Ectodermal cell (in vitro differentiated cells): ENCODE measurements around the gene NR6A1.

ENCODE experiments used
- H3K27ac ChIP-seq: 2 replicates; pipeline ENCODE4 v1.7.0; 2013; ENCODE audit warnings: mild to moderate bottlenecking, low read depth, low read length; ENCODE audit not compliant: insufficient read depth, poor library complexity, severe bottlenecking
- H3K27me3 ChIP-seq: 2 replicates; pipeline ENCODE4 v1.7.0; 2013; ENCODE audit warnings: mild to moderate bottlenecking, low read length; ENCODE audit not compliant: insufficient read depth, control insufficient read depth, poor library complexity, severe bottlenecking
- H3K36me3 ChIP-seq: one replicate; pipeline ENCODE4 v1.7.0; 2013; ENCODE audit warnings: low read length; ENCODE audit not compliant: control insufficient read depth, insufficient read depth
- H3K4me1 ChIP-seq: one replicate; pipeline ENCODE4 v1.7.0; 2013; ENCODE audit warnings: low read length; ENCODE audit not compliant: control insufficient read depth, insufficient read depth
- H3K4me3 ChIP-seq: 2 replicates; pipeline ENCODE4 v1.7.0; 2013; ENCODE audit warnings: low read depth, low read length, control low read depth; ENCODE audit not compliant: insufficient read depth
- H3K9me3 ChIP-seq: 2 replicates; pipeline ENCODE4 v1.7.0; 2013; ENCODE audit warnings: mild to moderate bottlenecking, low read length, moderate library complexity; ENCODE audit not compliant: control insufficient read depth
- WGBS, 2 experiments: methylation state at CpG; one replicate each; pipeline ENCODE4 v1.1.7; 2013; ENCODE audit warnings: missing lambda C conversion rate in 2 of 2; 5-methylcytosine and 5-hydroxymethylcytosine counted together

NR6A1 gene

GRCh38 chr9:124673063-124673462, 98.0 kb downstream of the NR6A1 start:
- peaks cover 3% of the 10 kb centered on the region for H3K9me3 ChIP-seq
- no peaks in the 10 kb centered on the region for H3K36me3 ChIP-seq
- no peak overlapping the region for H3K27ac ChIP-seq
- no peaks in the 10 kb centered on the region for H3K27me3 ChIP-seq
- WGBS, 2 experiments: 88 to 97% methylated on average over 3 of the region's 3 CpGs
- H3K4me1 ChIP-seq: no peaks in the 10 kb centered on the region
- no peak overlapping the region for H3K4me3 ChIP-seq

DNA sequence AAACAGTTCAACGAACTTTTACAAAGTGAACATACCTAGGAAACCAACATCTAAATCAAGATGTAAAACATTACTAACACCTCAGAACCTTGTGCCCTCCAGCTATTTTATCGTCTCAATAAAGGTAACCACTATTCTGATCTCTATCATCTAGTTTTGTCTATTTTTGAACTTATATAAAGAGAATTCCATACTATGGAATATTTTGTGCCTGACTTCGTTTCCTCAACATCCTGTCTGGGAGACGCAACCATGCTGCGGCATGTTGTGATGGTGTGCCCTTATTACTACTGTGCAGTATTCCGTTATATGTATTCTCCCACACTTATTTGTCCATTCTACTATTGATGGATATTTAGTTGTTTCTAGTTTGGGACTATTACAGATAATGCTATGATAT, 99.2 kb downstream of the NR6A1 start:
- 83 to 92% methylated on average over 4 to 5 of the region's 6 CpGs for WGBS, 2 experiments
- Histone ChIP-seq H3K27ac (no peak overlapping the region), H3K9me3 (peaks cover 3% of the 10 kb centered on the region), H3K36me3 (no peaks in the 10 kb centered on the region), H3K4me1 (no peaks in the 10 kb centered on the region), H3K27me3 (no peaks in the 10 kb centered on the region), H3K4me3 (no peak overlapping the region)

GRCh38 chr9:124666642-124667041, 104.5 kb downstream of the NR6A1 start:
- no peaks in the 10 kb centered on the region for H3K27me3 ChIP-seq
- no peak overlapping the region for H3K27ac ChIP-seq
- no peaks in the 10 kb centered on the region for H3K36me3 ChIP-seq
- peaks cover under 1% of the 10 kb centered on the region for H3K9me3 ChIP-seq
- 94 to 97% methylated on average over 5 of the region's 5 CpGs for WGBS, 2 experiments
- H3K4me1 ChIP-seq: peaks cover under 1% of the 10 kb centered on the region
- H3K4me3 ChIP-seq: no peak overlapping the region

DNA sequence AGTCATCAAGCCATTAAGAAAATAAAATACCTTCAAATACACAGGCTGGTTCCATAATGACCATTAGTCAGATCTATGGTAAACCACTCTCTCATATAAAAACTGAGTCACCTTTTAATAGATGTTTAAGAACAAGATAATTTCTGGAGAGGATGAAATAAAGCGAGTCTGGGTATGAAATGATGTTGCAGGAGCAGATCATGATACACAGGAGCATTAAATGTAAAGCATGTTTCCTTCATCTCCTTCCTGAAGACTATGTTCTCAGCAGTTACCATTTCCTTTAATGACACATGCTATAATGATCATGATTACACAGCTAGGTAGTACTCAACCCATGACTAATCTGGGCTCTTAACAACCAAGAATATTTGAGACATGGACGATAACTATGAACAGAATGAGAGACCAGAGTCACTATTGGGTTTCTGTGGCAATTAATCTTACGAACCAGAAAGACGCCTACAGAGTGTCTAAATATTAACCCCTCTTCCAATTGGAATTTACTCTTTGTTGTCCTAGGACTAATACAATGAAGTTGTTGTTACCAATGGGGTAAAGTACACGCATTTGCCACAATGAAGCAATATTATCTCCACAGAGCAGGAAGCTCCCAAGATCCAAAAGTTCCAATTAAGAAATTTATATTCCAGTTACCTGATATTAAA, 105.6 kb downstream of the NR6A1 start:
- H3K36me3 ChIP-seq: no peaks in the 10 kb centered on the region
- H3K4me1 ChIP-seq: peaks cover 11% of the 10 kb centered on the region
- H3K4me3 ChIP-seq: no peak overlapping the region
- H3K27ac ChIP-seq: no peak overlapping the region
- H3K27me3 ChIP-seq: no peaks in the 10 kb centered on the region
- WGBS, 2 experiments: 76 to 97% methylated on average over 4 to 5 of the region's 5 CpGs
- no peaks in the 10 kb centered on the region for H3K9me3 ChIP-seq

DNA sequence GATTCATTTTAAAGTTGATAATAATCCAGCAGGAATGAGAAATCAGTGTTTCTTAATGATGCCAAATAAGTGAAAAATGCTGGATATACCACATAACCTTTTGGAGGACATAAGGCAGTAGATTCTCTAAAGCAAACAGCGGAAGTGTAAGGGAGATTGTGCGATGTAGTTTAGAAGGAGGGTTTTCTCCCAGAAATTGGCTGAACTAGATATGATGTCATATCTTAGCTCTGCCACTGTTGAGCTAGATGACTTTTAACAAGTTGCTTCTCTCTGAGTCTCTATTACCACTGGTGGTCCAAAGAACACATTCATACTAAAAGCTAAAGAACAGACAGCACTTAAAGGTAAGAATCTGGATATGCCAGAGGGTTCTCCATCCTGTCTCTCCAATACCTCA, 107.0 kb downstream of the NR6A1 start:
- Histone ChIP-seq H3K27ac (no peak overlapping the region), H3K4me3 (no peak overlapping the region), H3K36me3 (no peaks in the 10 kb centered on the region), H3K27me3 (no peaks in the 10 kb centered on the region), H3K9me3 (no peaks in the 10 kb centered on the region), H3K4me1 (peaks cover 18% of the 10 kb centered on the region)
- WGBS, 2 experiments: 95 to 96% methylated on average over 2 of the region's 2 CpGs

- H3K27me3 ChIP-seq: no peaks in the 10 kb centered on the region
- H3K36me3 ChIP-seq: no peaks in the 10 kb centered on the region
- 93 to 94% methylated on average over 6 of the region's 6 CpGs for WGBS, 2 experiments
- peaks cover 25% of the 10 kb centered on the region for H3K4me1 ChIP-seq
- H3K4me3 ChIP-seq: no peak overlapping the region
- H3K27ac ChIP-seq: no peak overlapping the region
- H3K9me3 ChIP-seq: no peaks in the 10 kb centered on the region
Observed at GRCh38 chr9:124663046-124663961, 107.8 kb downstream of the NR6A1 start.

DNA sequence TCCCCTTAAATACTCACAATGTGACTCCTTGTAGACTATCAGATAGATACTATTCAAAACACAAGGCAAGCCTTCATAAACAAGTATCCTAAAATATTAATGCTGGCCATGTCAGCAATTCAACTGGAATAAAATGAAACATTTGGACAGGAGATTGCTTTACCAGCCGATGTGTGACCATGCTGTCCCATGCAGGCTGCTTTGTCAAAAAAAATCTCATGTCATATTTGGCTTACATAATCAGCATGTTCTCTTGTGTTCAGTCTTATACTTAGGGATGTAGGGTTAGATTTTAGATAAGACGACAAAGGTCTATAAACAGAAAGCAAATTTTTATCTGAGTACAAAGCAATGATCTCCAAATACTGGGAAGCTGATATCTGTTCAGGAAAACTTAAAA, 108.5 kb downstream of the NR6A1 start:
- H3K4me1 ChIP-seq: peaks cover 32% of the 10 kb centered on the region
- no peaks in the 10 kb centered on the region for H3K27me3 ChIP-seq
- no peaks in the 10 kb centered on the region for H3K36me3 ChIP-seq
- H3K27ac ChIP-seq: no peak overlapping the region
- no peaks in the 10 kb centered on the region for H3K9me3 ChIP-seq
- H3K4me3 ChIP-seq: no peak overlapping the region
- 95 to 96% methylated on average over 2 of the region's 2 CpGs for WGBS, 2 experiments

GRCh38 chr9:124661271-124661670, 109.8 kb downstream of the NR6A1 start:
- no peak overlapping the region for H3K27ac ChIP-seq
- no peaks in the 10 kb centered on the region for H3K36me3 ChIP-seq
- no peak overlapping the region for H3K4me3 ChIP-seq
- no peaks in the 10 kb centered on the region for H3K9me3 ChIP-seq
- 81 to 87% methylated on average over 3 to 4 of the region's 4 CpGs for WGBS, 2 experiments
- H3K4me1 ChIP-seq: peaks cover 35% of the 10 kb centered on the region
- no peaks in the 10 kb centered on the region for H3K27me3 ChIP-seq

DNA sequence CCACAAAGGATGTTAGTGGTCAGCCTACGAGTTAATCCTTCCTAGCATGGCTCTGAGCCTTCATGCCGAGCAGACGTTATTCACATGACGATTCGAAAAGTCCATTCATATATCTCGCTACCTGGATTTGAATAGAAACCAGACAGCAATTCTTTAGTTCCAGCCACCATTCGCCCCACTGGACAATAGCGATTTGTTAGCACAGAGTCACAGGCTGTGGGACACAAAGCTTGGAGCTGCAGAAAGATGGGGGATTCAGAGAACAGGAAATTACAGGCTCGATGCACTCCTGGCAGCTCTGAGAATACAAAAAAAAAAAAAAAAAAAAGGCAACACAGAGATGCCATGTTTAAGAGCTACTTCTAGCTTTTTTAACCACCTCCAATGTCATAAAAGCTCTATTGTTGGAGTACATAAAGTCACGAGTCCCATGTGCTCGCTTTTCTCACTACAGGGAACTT, 110.7 kb downstream of the NR6A1 start:
- WGBS, 2 experiments: 21 to 32% methylated on average over 10 to 11 of the region's 11 CpGs
- no peak overlapping the region for H3K4me3 ChIP-seq

DNA sequence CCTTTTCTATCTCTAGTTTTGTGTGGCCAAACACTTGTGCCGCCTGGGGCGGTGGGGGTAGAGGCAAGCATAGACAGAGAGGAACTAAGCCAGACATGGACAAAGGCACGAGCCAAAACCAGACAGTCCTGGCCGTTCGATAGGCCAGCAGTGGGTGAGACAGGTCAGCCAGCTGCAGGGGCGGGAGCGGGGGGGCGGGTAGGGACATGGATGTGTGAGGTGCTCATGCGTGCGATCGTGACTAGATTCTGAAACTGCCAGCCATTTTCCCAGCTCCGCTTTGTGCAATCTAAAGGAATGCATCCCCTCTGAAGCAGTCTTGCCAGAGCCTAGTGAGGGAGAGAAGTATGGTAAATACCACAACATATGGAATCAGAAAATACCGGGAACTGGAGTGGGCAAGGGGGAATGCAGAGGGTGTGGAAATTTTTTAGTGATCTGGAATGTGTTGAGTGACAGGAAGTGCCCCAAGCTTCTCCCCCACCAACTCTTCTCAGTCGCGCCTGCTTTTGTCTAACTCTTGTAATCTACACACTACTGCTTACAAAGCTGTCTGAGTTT, 111.9 kb downstream of the NR6A1 start:
- no peaks in the 10 kb centered on the region for H3K36me3 ChIP-seq
- H3K9me3 ChIP-seq: no peaks in the 10 kb centered on the region
- H3K4me1 ChIP-seq: peaks cover 35% of the 10 kb centered on the region
- 9 to 12% methylated on average over 15 of the region's 15 CpGs for WGBS, 2 experiments
- H3K27ac ChIP-seq: peak overlapping the region; percentile 94
- H3K4me3 ChIP-seq: peak overlapping the region; percentile 45
- no peaks in the 10 kb centered on the region for H3K27me3 ChIP-seq

More for the DNA sequence above, 110.7 kb downstream of the NR6A1 start:
- Histone ChIP-seq H3K4me1 (peaks cover 35% of the 10 kb centered on the region), H3K27me3 (no peaks in the 10 kb centered on the region), H3K36me3 (no peaks in the 10 kb centered on the region), H3K27ac (peak overlapping the region; percentile 94), H3K9me3 (no peaks in the 10 kb centered on the region)
